Activated naive CD8-positive, alpha-beta T cell treated with anti-CD3 and anti-CD28 coated beads for 36 hours (primary cell): Measurements from ENCODE around the gene UQCR10. TPM values are rescaled to one million over a fixed set of nuclear protein-coding genes. Genes with fewer than 3 reads are reported as not detected.

ENCODE experiments used
- DNase-seq: peaks from one replicate; pipeline ENCODE4 v3.0.0; 2021
- H3K27ac Mint-ChIP-seq: one replicate; pipeline ENCODE4 v1.8.0; 2022; ENCODE audit warnings: mild to moderate bottlenecking, moderate library complexity, mixed read lengths
- H3K27me3 Mint-ChIP-seq: one replicate; pipeline ENCODE4 v1.8.0; 2022; ENCODE audit warnings: mild to moderate bottlenecking, mixed read lengths
- H3K36me3 Mint-ChIP-seq: one replicate; pipeline ENCODE4 v1.8.0; 2021; ENCODE audit warnings: mild to moderate bottlenecking, mixed read lengths
- H3K4me1 Mint-ChIP-seq: one replicate; pipeline ENCODE4 v1.8.0; 2021; ENCODE audit warnings: mixed read lengths
- H3K4me3 Mint-ChIP-seq: one replicate; pipeline ENCODE4 v1.8.0; 2022; ENCODE audit warnings: mild to moderate bottlenecking, moderate library complexity, mixed read lengths
- H3K9me3 Mint-ChIP-seq: one replicate; pipeline ENCODE4 v1.8.0; 2022; ENCODE audit warnings: mixed read lengths
- total RNA-seq, 2 experiments: library from RNA; stranded (reverse); gene quantifications; one replicate each; pipeline ENCODE4 v1.2.3, GENCODE V29; 2021

UQCR10 gene
- total RNA-seq, result 100 to 1,000 TPM; 108 to 117 TPM

GRCh38 chr22:29767171-29768051 lies at the start of gene UQCR10:
Gene UQCR10, plus strand, starts transcription at chr22:29767369. Its CDS starts 30 bp downstream, at chr22:29767399.
- Mint-ChIP-seq H3K4me3 (peak within 1 kb of the TSS; percentile 99), H3K9me3 (no peaks in the 10 kb centered on the region), H3K36me3 (peaks cover 27% of the 10 kb centered on the region), H3K27ac (peak within 1 kb of the TSS; percentile 98), H3K4me1 (peaks cover 30% of the 10 kb centered on the region), H3K27me3 (no peaks in the 10 kb centered on the region)
- DNase-seq, result peak; percentile 92

- Mint-ChIP-seq H3K4me3 (no peak overlapping the region), H3K4me1 (peaks cover 2% of the 10 kb centered on the region), H3K27ac (no peak overlapping the region), H3K9me3 (no peaks in the 10 kb centered on the region), H3K27me3 (peaks cover 50% of the 10 kb centered on the region), H3K36me3 (no peaks in the 10 kb centered on the region)
- no peak for DNase-seq
These were observed 49.4 kb upstream of the UQCR10 start for GRCh38 chr22:29717789-29718188.

GRCh38 chr22:29718949-29719898 lies 47.9 kb upstream of the UQCR10 start:
- Mint-ChIP-seq H3K36me3 (no peaks in the 10 kb centered on the region), H3K27me3 (peaks cover 50% of the 10 kb centered on the region), H3K9me3 (no peaks in the 10 kb centered on the region), H3K27ac (no peak overlapping the region), H3K4me1 (peaks cover 2% of the 10 kb centered on the region), H3K4me3 (peak overlapping the region; percentile 34)
- DNase-seq, result no peak

GRCh38 chr22:29719899-29720645 lies 47.1 kb upstream of the UQCR10 start, which contains the start of gene CABP7:
Gene CABP7, plus strand, starts transcription at chr22:29720003. Its CDS starts 422 bp downstream, at chr22:29720425.
- Mint-ChIP-seq H3K27ac (no peak within 1 kb of the TSS), H3K4me1 (peaks cover 2% of the 10 kb centered on the region), H3K4me3 (peak within 1 kb of the TSS; percentile 50), H3K27me3 (peaks cover 50% of the 10 kb centered on the region), H3K36me3 (no peaks in the 10 kb centered on the region), H3K9me3 (no peaks in the 10 kb centered on the region)
- peak; percentile 15 for DNase-seq

GRCh38 chr22:29720811-29721323 lies 46.3 kb upstream of the UQCR10 start:
- Mint-ChIP-seq H3K27me3 (peaks cover 49% of the 10 kb centered on the region), H3K4me1 (peaks cover 2% of the 10 kb centered on the region), H3K36me3 (no peaks in the 10 kb centered on the region), H3K27ac (no peak overlapping the region), H3K4me3 (no peak overlapping the region), H3K9me3 (no peaks in the 10 kb centered on the region)
- DNase-seq, result no peak

- no peaks in the 10 kb centered on the region for H3K9me3 Mint-ChIP-seq
- H3K36me3 Mint-ChIP-seq, result no peaks in the 10 kb centered on the region
These were observed 45.0 kb upstream of the UQCR10 start for GRCh38 chr22:29722151-29722550.

GRCh38 chr22:29722587-29722986 lies 44.6 kb upstream of the UQCR10 start:
- Mint-ChIP-seq H3K36me3 (no peaks in the 10 kb centered on the region), H3K27ac (no peak overlapping the region), H3K27me3 (peaks cover 32% of the 10 kb centered on the region), H3K4me1 (peaks cover 2% of the 10 kb centered on the region), H3K4me3 (no peak overlapping the region), H3K9me3 (no peaks in the 10 kb centered on the region)
- no peak for DNase-seq

More at GRCh38 chr22:29722151-29722550, 45.0 kb upstream of the UQCR10 start:
- no peak for DNase-seq
- Mint-ChIP-seq H3K27ac (no peak overlapping the region), H3K4me3 (no peak overlapping the region), H3K4me1 (peaks cover 2% of the 10 kb centered on the region), H3K27me3 (peaks cover 37% of the 10 kb centered on the region)

GRCh38 chr22:29723766-29724165 lies 43.4 kb upstream of the UQCR10 start:
- Mint-ChIP-seq H3K36me3 (no peaks in the 10 kb centered on the region), H3K9me3 (no peaks in the 10 kb centered on the region), H3K4me1 (peaks cover 2% of the 10 kb centered on the region), H3K27ac (no peak overlapping the region), H3K27me3 (peaks cover 22% of the 10 kb centered on the region), H3K4me3 (no peak overlapping the region)
- no peak for DNase-seq

- Mint-ChIP-seq H3K27me3 (peaks cover 12% of the 10 kb centered on the region), H3K4me3 (no peak overlapping the region), H3K4me1 (no peaks in the 10 kb centered on the region), H3K36me3 (no peaks in the 10 kb centered on the region), H3K9me3 (no peaks in the 10 kb centered on the region), H3K27ac (no peak overlapping the region)
- DNase-seq, result no peak
These were observed 42.3 kb upstream of the UQCR10 start for GRCh38 chr22:29724843-29725242.

- Mint-ChIP-seq H3K4me1 (no peaks in the 10 kb centered on the region), H3K9me3 (no peaks in the 10 kb centered on the region), H3K4me3 (no peak overlapping the region), H3K27ac (no peak overlapping the region), H3K27me3 (peaks cover 9% of the 10 kb centered on the region), H3K36me3 (no peaks in the 10 kb centered on the region)
- no peak for DNase-seq
These were observed 41.1 kb upstream of the UQCR10 start for GRCh38 chr22:29726106-29726505.

GRCh38 chr22:29726512-29727130 lies 40.5 kb upstream of the UQCR10 start:
- no peaks in the 10 kb centered on the region for H3K36me3 Mint-ChIP-seq
- no peaks in the 10 kb centered on the region for H3K4me1 Mint-ChIP-seq
- no peak overlapping the region for H3K4me3 Mint-ChIP-seq
- H3K27ac Mint-ChIP-seq, result no peak overlapping the region
- DNase-seq, result no peak
- peaks cover 4% of the 10 kb centered on the region for H3K27me3 Mint-ChIP-seq
- H3K9me3 Mint-ChIP-seq, result no peaks in the 10 kb centered on the region

- no peaks in the 10 kb centered on the region for H3K36me3 Mint-ChIP-seq
- no peak overlapping the region for H3K27ac Mint-ChIP-seq
- H3K9me3 Mint-ChIP-seq, result no peaks in the 10 kb centered on the region
- DNase-seq, result peak; percentile 27
- H3K27me3 Mint-ChIP-seq, result no peaks in the 10 kb centered on the region
- H3K4me1 Mint-ChIP-seq, result no peaks in the 10 kb centered on the region
- no peak overlapping the region for H3K4me3 Mint-ChIP-seq
These were observed 40.0 kb upstream of the UQCR10 start for GRCh38 chr22:29727131-29727523.

- DNase-seq, result no peak
- Mint-ChIP-seq H3K4me1 (no peaks in the 10 kb centered on the region), H3K4me3 (no peak overlapping the region), H3K27ac (no peak overlapping the region), H3K9me3 (no peaks in the 10 kb centered on the region), H3K36me3 (no peaks in the 10 kb centered on the region), H3K27me3 (no peaks in the 10 kb centered on the region)
These were observed 38.0 kb upstream of the UQCR10 start for GRCh38 chr22:29729161-29729560.
